Thoracic aorta (tissue), 2 donors: ENCODE data around the gene SLC25A18. TPM values are rescaled to one million over a fixed set of nuclear protein-coding genes. Genes with fewer than 3 reads are reported as not detected.

Experiments used
- ATAC-seq: fragments of 150-250 bp; one replicate; pipeline ENCODE4 v1.8.0; 2017; ENCODE audit warnings: low read depth; ENCODE audit not compliant: insufficient number of reproducible peaks, low FRiP score
- DNase-seq: peaks from one replicate; pipeline ENCODE4 v3.0.0-alpha.2; 2020; ENCODE audit warnings: low spot score
- H3K27ac ChIP-seq, 2 donors: fragments of 200-600 bp; sonication (generic); 1 replicate in 1 of 2; 2 replicates in 1 of 2; pipeline ENCODE4 v1.5.1; 2016; ENCODE audit warnings: mild to moderate bottlenecking in 2 of 2, moderate library complexity in 2 of 2
- H3K27me3 ChIP-seq: fragments of 200-600 bp; sonication (generic); replicated peaks from 2 replicates; pipeline ENCODE4 v1.6.0; 2016; ENCODE audit warnings: mild to moderate bottlenecking; ENCODE audit not compliant: insufficient read depth
- H3K36me3 ChIP-seq: fragments of 200-600 bp; sonication (generic); one replicate; pipeline ENCODE4 v1.5.1; 2016
- H3K4me1 ChIP-seq, 2 donors: fragments of 200-600 bp; sonication (generic); 1 replicate in 1 of 2; 2 replicates in 1 of 2; pipeline versions ENCODE4 v1.5.1 to v1.6.0; 2016; ENCODE audit warnings: low read depth in 2 of 2, mild to moderate bottlenecking in 1 of 2; ENCODE audit not compliant: control insufficient read depth in 1 of 2
- H3K4me3 ChIP-seq: fragments of 200-600 bp; sonication (generic); 2 replicates; pipeline ENCODE4 v1.5.1; 2016; ENCODE audit warnings: mild to moderate bottlenecking
- H3K9me3 ChIP-seq: fragments of 200-600 bp; sonication (generic); 2 replicates; pipeline ENCODE4 v1.5.1; 2016
- total RNA-seq, 2 donors: library from RNA; depleted of rRNA; stranded (reverse); fragments of >200 nt; gene quantifications; one replicate each; pipeline versions ENCODE4 v1.1.0 to v1.2.3, GENCODE V29; 2016
- TF ChIP-seq, protein P1 (sequence below): fragments of 200-600 bp; sonication (generic); IDR thresholded peaks from one replicate; pipeline ENCODE4 v1.5.1; 2019; ENCODE audit warnings: antibody characterized with exemption

SLC25A18 gene
- total RNA-seq, 2 donors from 2014 or later: not detected

DNA sequence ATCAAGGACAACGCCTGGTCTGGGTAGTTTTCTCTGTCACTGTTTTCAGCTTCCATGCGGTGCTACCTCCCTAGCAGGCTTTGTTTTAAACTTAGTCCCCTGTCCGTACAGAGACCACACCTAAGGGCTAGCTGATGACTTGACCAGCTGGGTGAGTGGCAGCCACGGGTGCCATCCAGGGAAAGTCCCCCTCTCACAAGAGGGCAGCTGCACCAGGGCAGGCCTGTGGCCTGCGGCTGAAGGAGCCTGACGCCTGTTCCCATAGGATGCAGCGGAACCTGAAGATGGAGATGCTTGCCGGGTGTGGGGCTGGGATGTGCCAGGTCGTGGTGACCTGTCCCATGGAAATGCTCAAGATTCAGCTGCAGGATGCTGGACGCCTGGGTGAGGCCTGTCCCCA, 19.9 kb downstream of the SLC25A18 start:
- H3K4me1 ChIP-seq: no peaks in the 10 kb centered on the region
- ATAC-seq (no peak), DNase-seq (no peak)
- H3K27me3 ChIP-seq: no peaks in the 10 kb centered on the region
- no peaks in the 10 kb centered on the region for H3K9me3 ChIP-seq
- H3K36me3 ChIP-seq: no peaks in the 10 kb centered on the region
- no peak overlapping the region for H3K4me3 ChIP-seq
- H3K27ac ChIP-seq: no peak overlapping the region
- TF ChIP-seq, protein P1, sequence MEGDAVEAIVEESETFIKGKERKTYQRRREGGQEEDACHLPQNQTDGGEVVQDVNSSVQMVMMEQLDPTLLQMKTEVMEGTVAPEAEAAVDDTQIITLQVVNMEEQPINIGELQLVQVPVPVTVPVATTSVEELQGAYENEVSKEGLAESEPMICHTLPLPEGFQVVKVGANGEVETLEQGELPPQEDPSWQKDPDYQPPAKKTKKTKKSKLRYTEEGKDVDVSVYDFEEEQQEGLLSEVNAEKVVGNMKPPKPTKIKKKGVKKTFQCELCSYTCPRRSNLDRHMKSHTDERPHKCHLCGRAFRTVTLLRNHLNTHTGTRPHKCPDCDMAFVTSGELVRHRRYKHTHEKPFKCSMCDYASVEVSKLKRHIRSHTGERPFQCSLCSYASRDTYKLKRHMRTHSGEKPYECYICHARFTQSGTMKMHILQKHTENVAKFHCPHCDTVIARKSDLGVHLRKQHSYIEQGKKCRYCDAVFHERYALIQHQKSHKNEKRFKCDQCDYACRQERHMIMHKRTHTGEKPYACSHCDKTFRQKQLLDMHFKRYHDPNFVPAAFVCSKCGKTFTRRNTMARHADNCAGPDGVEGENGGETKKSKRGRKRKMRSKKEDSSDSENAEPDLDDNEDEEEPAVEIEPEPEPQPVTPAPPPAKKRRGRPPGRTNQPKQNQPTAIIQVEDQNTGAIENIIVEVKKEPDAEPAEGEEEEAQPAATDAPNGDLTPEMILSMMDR: no peak

DNA sequence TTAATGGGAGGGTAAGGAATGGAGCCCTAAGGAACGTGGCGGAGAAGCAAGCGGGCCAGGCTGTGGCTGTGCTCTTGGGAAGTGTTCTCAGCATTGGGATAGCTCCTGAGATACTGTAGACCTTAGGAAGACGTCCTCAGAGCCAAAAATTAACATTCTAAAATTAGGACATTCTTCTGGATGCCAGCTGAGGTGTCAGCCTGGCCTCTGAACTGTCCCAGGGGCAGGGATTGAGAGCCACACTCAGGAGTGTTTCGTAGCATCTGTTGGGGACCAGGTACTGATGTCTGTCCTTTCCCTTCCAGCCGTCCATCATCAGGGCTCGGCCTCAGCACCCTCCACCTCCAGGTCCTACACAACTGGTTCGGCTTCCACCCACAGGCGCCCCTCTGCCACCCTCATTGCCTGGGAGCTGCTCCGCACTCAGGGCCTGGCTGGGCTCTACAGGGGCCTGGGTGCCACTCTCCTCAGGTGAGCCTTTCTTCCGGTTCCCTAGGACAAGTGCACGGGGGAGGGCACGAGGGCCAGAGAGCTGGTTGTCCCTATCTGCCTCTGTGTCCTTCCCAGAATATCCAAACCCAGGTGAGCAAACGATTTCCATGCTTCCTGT, 23.6 kb downstream of the SLC25A18 start:
- no peak for DNase-seq
- Histone ChIP-seq H3K4me1 (no peaks in the 10 kb centered on the region), H3K4me3 (no peak overlapping the region), H3K9me3 (no peaks in the 10 kb centered on the region), H3K36me3 (peaks cover 7% of the 10 kb centered on the region), H3K27me3 (no peaks in the 10 kb centered on the region), H3K27ac (no peak overlapping the region)
- TF ChIP-seq, protein P1: no peak
- no peak for ATAC-seq

DNA sequence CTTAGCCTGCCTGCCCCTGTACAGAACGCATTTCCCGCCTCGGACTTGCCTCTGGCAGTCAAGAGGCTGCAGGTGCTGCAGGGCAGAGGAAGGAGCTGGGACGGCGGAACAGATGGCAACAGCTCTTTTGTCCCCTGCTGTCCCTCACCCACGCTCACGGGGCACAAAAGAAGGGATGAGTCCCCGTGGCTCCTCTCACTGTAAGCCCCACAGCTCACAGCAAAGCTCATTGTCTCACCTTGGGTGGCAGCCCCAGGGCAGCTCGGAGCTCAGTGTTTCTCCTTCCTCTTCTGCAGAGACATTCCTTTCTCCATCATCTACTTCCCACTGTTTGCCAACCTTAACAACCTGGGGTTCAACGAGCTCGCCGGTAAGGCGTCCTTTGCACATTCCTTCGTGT, 24.3 kb downstream of the SLC25A18 start:
- TF ChIP-seq, protein P1: no peak
- DNase-seq (no peak), ATAC-seq (no peak)
- Histone ChIP-seq H3K27me3 (no peaks in the 10 kb centered on the region), H3K36me3 (peaks cover 12% of the 10 kb centered on the region), H3K9me3 (no peaks in the 10 kb centered on the region), H3K4me3 (no peak overlapping the region), H3K27ac (no peak overlapping the region), H3K4me1 (no peaks in the 10 kb centered on the region)

DNA sequence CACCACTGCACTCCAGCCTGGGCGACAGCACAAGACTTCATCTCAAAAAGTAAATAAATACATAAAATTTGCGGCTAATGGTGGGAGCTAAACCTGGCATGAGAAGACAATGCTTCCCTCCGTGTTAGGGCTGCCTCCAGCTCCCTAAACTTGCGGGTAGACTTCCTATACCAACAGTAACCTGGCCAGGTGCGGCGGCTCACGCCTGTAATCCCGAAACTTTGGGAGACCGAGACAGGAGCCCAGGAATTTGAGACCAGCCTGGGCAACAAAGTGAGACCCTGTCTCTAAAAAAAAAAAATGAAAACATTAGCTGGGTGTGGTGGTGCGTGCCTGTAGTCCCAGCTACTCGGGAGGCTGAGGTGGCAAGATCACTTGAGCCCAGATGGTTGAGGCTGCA, 25.3 kb downstream of the SLC25A18 start:
- Histone ChIP-seq H3K4me1 (no peaks in the 10 kb centered on the region), H3K36me3 (peaks cover 18% of the 10 kb centered on the region), H3K27me3 (no peaks in the 10 kb centered on the region), H3K9me3 (no peaks in the 10 kb centered on the region), H3K4me3 (no peak overlapping the region), H3K27ac (no peak overlapping the region)
- TF ChIP-seq, protein P1: no peak
- ATAC-seq (no peak), DNase-seq (no peak)

DNA sequence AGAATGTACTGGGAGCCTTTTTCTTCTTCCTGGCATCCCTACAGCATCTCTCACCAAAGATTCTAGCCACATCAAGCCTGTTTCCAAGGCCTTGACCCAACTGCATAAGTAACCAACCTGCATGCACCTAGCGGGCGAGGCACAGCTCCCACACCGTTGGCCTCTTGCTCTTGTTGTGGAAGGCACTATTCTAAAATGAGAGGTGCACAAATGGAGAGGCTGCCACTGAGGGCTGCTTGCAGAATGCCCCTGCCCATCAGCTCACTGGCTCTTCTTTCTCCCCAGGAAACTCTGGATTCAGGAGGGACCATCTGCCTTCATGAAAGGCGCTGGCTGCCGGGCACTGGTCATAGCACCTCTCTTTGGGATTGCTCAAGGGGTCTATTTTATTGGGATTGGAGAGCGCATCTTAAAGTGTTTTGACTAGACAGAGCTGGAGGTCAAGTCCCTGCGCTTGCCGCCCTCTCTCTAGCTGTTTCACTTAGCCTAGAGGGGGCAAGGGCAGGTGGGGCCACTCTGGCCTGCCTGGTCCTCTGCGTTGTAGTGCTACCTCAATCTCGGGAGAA, 26.6 kb downstream of the SLC25A18 start:
- peaks cover 23% of the 10 kb centered on the region for H3K36me3 ChIP-seq

More for the DNA sequence above, 26.6 kb downstream of the SLC25A18 start:
- Histone ChIP-seq H3K27me3 (no peaks in the 10 kb centered on the region), H3K4me3 (no peak overlapping the region), H3K27ac (no peak overlapping the region), H3K9me3 (no peaks in the 10 kb centered on the region), H3K4me1 (no peaks in the 10 kb centered on the region)
- no peak for DNase-seq
- TF ChIP-seq, protein P1: no peak
- no peak for ATAC-seq
